LNCaP clone FGC (cell line): ENCODE measurements around the gene RABGEF1.
"Not testable (repeated sequence)": the region's sequence is repeated elsewhere in the genome, so short reads cannot be mapped to it uniquely, and the experiment has no call there.

Experiments
- DNase-seq: peaks from one replicate; pipeline ENCODE4 v3.0.0-alpha.2; 2011; ENCODE audit warnings: low read depth
- H3K4me3 ChIP-seq: 2 replicates; pipeline ENCODE4 v1.5.1; 2011; ENCODE audit warnings: mild to moderate bottlenecking, low read depth, low read length, control low read depth
- CTCF ChIP-seq: IDR thresholded peaks from 2 replicates; pipeline ENCODE4 v1.5.1; 2012; ENCODE audit warnings: mild to moderate bottlenecking; ENCODE audit not compliant: control insufficient read depth, insufficient read depth; ENCODE audit errors: extremely low read depth

Gene RABGEF1

GRCh38 chr7:66839814-66840213, 99.3 kb downstream of the RABGEF1 start:
- H3K4me3 ChIP-seq = no peak overlapping the region
- no peak for DNase-seq
- no peak for TF ChIP-seq CTCF

- TF ChIP-seq CTCF = no peak
- no peak for DNase-seq
- no peak overlapping the region for H3K4me3 ChIP-seq
Observed at GRCh38 chr7:66840316-66840715, 99.8 kb downstream of the RABGEF1 start.

GRCh38 chr7:66841898-66842297, 101.4 kb downstream of the RABGEF1 start:
- no peak for TF ChIP-seq CTCF
- no peak for DNase-seq
- H3K4me3 ChIP-seq = no peak overlapping the region

- not testable (repeated sequence) for DNase-seq
- H3K4me3 ChIP-seq = peak overlapping the region; percentile 97
Observed at GRCh38 chr7:66843492-66843891, 103.0 kb downstream of the RABGEF1 start.

- DNase-seq = peak; percentile 91
- H3K4me3 ChIP-seq = peak overlapping the region; percentile 97
- TF ChIP-seq CTCF = no peak
Observed at GRCh38 chr7:66844552-66845378, 104.2 kb downstream of the RABGEF1 start.

- H3K4me3 ChIP-seq = peak overlapping the region; percentile 97
- no peak for TF ChIP-seq CTCF
- no peak for DNase-seq
Observed at GRCh38 chr7:66845379-66846095, 105.0 kb downstream of the RABGEF1 start.

- peak overlapping the region; percentile 97 for H3K4me3 ChIP-seq
- not testable (repeated sequence) for DNase-seq
Observed at GRCh38 chr7:66846096-66846445, 105.5 kb downstream of the RABGEF1 start.

- not testable (repeated sequence) for DNase-seq, H3K4me3 ChIP-seq
Observed at GRCh38 chr7:66847523-66847855, 107.0 kb downstream of the RABGEF1 start.
